H1 (cell line): ENCODE measurements around the gene SMARCA2. TPM values are rescaled to one million over a fixed set of nuclear protein-coding genes. Genes with fewer than 3 reads are reported as not detected.

Experiments
- CBX5 ChIP-seq: fragments of 300-800, 300-1000 bp; sonication (generic); IDR thresholded peaks from 2 replicates; pipeline ENCODE4 v1.7.1; 2016; ENCODE audit warnings: antibody characterized with exemption, low read length, low read depth
- GABPA ChIP-seq: IDR thresholded peaks from 2 replicates; pipeline ENCODE4 v1.6.1; 2011; ENCODE audit warnings: mild to moderate bottlenecking, low read length, moderate library complexity, borderline replicate concordance; ENCODE audit not compliant: insufficient read depth
- POLR2A ChIP-seq, 2 experiments: IDR thresholded peaks; 1 replicate in 1 of 2; 2 replicates in 1 of 2; pipeline ENCODE4 v1.6.1; 2011; ENCODE audit warnings: low read depth in 2 of 2, low read length in 2 of 2, mild to moderate bottlenecking in 2 of 2; ENCODE audit errors: control extremely low read depth in 1 of 2
- RNF2 ChIP-seq: fragments of 200-900, 300-1000 bp; sonication (generic); IDR thresholded peaks from 2 replicates; pipeline ENCODE4 v1.7.1; 2016; ENCODE audit warnings: borderline replicate concordance, low read depth, mild to moderate bottlenecking, antibody characterized with exemption, low read length; ENCODE audit not compliant: poor library complexity, severe bottlenecking; ENCODE audit errors: missing control alignments
- SUZ12 ChIP-seq: fragments of 200-600 bp; sonication (generic); IDR thresholded peaks from 2 replicates; pipeline ENCODE4 v1.6.1; 2012; ENCODE audit warnings: mild to moderate bottlenecking, inconsistent platforms, low read length, moderate library complexity, mixed read lengths
- ZNF274 ChIP-seq: IDR thresholded peaks from 2 replicates; pipeline ENCODE4 v1.7.0; 2012; ENCODE audit warnings: low read length, borderline replicate concordance; ENCODE audit errors: extremely low read depth
- polyA plus RNA-seq, 7 experiments: library from polyadenylated mRNA; depleted of rRNA in 3 of 7; stranded (reverse) in 5 of 7; unstranded in 2 of 7; fragments of >200 nt in 5 of 7; fragments of 200-250 nt in 2 of 7; gene quantifications; 1 replicate in 5 of 7; 2 replicates in 1 of 7; 4 replicates in 1 of 7; pipeline versions ENCODE4 v1.2.1 to v1.2.3, GENCODE V29; 2011 to 2013; ENCODE audit warnings: missing spikeins in 2 of 7, mixed read lengths in 2 of 7
- total RNA-seq: library from RNA; stranded (reverse); fragmentation: NEBNext Ultra II Directional; extraction: Animal tissue kit (Norgen Biotek cat#: 25700); gene quantifications from 2 replicates; pipeline ENCODE4 v1.2.1, GENCODE V29; 2021

The SMARCA2 gene
- total and polyA plus RNA-seq, 2 of the 8 experiments (the other 6 are each of a cell fraction or from before 2014, with no cell fraction given), result 6.3 to 21.7 TPM

- TF ChIP-seq RNF2, result no peak
- no peak for TF ChIP-seq POLR2A (IDR thresholded peaks at IDR 0.05; ENCODE audit: control extremely low read depth in 1 of 2, low read depth in 2 of 2, low read length in 2 of 2)
- TF ChIP-seq CBX5, result no peak
- TF ChIP-seq GABPA, result no peak
- no peak for TF ChIP-seq ZNF274
- TF ChIP-seq SUZ12, result no peak
Observed at GRCh38 chr9:2086116-2086515, 71.0 kb downstream of the SMARCA2 start (continued).
